NK-92 treated with Interleukin-12 subunit alpha and Interleukin-12 subunit beta, amount 100 ng/mL, for 24 hours (cell line): Measurements from ENCODE around the gene SKP1.

Experiments used
- DNase-seq: peaks from one replicate; lab custom pipeline; 2025; lab: John Stamatoyannopoulos, UW

The SKP1 gene

DNA sequence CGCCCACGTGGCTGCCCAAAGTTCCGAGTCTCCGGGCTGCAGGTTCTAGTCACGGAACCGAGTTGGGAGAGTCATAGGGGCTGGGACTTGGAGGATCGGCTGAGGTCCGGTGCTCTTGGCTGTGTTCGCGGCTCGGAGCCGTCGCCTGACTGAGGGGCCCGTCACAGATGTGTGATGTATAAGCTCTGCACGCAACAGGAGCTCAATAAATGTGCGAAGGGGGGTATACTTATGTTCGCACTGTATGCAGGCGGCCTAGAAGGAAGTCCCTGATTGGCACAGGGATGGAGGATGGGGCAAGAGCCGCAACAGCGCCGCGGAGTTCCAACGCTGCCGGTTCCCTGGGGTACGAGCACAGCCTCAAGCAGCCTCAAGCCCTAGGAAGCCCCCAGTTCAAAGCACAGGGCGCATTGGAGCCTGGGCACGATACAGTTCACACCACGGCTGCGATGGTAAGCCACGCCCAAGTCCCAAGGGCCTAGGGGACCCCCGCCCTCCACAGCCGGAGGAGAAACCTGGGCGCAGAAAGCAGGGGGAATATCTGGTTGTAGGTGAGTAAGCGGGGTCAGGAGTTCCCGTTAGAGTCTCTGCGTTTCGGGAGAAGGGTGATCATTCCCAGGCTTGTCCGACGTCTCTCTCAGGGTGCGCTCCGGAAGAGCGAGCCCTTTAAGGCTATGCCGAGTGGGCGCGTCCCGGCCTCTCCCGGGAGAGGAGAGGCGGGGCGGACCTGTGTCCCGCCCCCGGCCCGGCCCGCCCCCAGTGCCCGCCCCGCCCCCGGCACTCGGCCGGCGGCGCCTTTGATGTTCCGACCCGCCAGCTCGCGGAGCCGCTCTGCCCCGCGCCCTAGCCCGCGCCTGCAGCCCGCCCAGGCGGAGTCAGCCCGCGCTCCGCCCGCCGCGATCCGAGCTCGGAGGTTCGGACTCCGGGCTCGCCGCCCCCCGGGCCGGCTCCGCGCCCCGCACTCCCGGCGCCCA lies 62.6 kb downstream of the SKP1 start, which contains the start of gene TCF7:
Gene TCF7, plus strand, starts transcription at position 780 of the 974 bp plus-strand sequence. CDS start 226 bp downstream, outside the sequence.
- no peak for DNase-seq

DNA sequence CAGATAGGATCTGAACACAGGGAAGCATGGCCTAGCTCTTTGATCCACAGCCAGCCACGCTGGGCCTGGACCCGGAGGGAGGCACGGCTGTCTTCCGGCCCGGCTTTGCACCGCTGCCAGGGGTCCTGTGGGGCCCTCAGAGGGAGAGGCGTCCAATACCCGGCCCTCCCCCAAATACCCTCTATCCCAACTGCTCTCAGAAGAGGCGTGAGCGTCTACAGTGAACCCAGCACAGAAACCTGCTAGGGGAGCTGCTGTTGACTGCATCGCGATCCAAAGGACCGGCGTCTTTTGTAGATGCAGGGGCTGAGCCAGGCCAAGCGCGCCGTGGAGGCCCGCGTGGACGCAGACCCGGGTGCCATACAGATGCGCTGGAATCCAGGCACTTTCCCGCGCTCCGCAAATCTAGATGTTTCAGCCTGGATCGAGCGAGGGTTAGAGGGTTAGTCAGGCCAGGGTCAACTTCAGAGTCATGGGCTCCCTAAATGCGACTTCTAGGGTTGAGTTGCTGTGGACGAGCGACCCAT lies 63.3 kb downstream of the SKP1 start:
- DNase-seq, result no peak

DNA sequence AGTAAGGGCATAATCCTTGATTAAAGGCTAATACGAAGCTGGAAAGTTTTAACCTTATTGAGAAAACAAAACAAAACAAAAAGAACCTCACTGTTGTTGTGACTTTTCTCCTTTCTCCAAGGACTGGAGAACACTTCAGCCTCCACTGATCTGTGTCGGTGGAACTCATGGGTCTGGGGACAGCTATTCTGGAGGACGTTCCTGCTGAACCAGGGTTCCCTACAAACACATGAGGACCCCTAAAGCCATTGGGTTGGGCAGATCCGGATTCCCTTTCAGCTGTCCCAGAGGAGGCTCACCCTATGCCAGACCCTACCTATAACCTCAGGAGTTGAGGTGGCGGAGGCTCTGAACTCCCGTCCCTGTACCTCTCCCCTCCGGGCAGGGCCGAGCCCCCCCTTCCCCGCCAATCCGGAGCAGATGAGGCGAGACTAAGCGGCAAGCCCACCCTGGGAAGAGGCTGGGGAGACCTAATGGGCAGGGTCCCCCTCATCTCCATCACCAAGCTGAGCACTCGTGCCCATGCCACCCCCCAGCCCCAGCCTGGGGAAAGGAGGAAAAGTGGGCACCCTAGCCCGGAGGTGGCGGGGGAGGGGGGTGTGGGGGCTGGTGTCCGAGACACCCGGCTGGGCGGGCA lies 63.9 kb downstream of the SKP1 start:
- no peak for DNase-seq

DNA sequence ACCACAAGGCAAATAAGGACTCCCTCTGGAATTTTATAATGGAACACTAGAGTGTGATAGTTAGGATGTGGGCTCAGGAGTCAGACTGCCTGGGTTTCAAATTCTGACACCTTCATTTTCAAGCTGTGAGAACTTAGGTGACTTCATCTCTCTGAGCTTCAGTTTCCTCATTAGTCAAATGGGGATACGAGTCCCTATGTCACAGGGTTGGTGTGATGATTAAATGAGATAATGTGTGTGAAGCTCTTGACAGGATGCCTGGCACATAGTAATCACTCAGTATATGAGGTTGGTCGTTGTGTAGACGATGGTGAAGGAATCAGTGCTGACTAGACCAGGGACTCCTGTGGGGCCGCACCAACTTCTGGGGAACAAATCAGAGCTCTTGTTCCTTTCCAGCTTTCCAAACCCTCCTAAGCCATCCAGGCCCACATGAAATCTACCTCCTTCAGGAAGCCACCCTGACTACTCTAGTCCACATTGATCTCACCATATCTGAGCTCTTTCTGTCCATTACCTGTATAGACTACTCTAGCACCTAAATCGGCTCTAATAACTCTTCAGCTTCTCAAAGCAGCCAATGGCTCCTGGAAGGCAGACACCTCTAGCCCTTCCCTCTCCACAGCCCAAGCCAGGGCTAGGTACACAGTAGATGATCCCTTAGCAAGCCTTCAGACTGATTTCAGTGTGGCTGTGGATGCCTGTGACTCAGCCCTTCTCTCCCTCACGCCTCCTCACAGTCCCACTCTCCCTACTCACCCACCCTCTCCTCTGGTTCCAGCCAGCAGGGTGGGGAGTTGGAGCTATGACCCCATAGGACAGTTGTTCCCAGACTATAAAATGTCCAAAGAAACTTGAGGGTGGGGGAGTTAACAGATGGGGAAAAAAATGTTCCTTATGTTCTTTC lies 64.8 kb downstream of the SKP1 start:
- DNase-seq, result no peak

DNA sequence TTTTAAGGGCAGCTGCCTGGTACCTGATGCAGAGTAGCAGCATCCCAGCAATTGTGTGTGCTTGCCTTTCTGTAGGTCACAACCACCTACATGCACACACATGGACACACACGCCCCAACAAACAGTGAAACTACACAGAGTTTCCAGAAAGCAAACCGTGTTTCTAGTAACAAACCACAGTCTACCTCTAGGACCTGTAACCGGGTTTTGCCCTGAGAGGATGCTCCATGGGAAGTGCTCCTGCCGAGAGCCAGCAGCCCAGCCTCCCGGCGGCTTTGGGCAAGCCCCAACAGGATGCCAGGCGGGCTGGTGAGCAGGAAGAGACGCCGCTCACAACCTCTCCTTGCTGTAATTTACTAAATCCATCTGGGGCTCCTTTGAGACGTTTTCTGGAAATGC lies 66.4 kb downstream of the SKP1 start:
- no peak for DNase-seq

DNA sequence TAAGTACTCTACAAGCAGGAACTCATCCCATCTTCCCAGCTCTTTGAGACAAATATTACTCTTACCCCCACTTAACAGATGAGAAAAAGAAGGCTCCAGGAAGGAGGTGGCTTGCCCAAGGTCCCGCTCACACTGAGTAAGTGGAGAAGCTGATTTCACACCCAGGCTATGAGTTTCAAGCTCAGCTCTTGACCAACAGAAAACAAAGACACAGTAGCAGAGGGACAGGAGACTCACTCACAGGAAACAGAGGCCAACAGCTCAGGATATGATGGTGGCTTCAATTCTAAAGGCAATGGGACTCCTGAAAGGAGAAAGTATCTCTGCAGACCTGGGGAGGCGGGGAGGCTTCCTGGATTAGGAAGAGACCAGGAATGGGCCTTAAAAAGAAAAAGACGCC lies 69.0 kb downstream of the SKP1 start:
- no peak for DNase-seq

DNA sequence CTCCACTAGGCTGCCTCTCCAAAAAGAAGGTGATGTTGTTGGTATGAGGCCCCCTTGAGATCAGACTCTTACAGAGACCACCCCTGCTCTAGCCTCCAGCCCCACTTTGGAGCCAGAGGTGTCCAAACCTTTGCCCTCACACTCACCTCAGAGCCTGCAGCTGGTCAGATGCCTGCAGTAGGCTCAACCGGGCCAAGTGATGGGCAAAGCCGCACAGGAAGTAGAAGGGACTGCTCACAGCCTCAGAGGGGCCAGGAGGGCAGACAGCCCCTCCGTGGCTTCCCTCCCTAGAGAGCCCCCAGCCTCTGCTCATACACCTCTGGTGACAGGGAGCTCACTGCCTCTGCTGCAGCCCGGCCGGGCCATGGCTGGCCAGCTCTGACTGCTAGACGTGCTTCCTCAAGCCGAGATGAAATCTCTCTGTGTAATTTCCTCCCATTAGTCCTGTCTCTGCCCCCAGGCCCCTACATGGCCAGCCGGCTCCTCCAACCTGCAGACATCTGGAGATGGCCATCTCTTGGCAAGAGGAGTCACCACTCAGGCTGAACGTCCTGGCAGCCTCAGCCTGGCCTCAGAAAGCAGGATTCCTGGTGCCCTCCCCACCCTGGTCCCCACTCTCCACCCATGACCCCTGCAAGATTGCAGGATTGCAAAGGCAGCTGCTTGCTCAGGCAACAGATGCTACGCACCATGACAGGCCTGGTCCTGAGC lies 69.6 kb downstream of the SKP1 start:
- no peak for DNase-seq

DNA sequence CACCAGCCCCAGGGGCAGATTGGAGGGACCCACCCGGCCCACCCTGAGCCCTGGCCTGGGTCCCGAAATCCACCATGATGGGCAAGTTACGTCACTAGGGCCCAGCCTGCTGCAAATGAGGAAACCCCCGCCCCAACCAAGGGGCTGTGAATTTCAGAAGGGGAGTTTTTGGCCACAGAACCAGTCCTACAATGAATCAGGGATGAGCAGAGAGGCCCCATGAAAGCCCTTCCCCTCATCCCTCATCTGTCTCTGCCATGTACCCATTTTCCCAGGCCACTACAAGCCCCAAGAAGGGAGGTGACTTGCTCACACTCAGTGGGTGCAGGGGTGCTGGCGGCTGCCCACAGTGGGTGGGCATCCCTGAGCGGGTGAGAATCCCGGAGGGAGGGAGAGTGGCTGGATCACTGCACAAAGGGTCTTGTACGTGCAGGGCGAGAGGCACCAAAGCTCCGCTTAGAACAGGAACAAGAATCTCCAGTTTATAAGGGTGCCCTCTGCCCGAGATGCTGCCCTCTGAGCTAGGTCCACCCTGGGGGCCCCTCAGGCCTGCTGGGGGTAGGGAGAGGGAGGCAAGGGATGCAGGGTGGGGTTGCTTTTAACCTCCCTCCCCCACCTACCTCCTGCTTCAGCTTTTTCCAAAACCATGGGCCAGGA lies 72.6 kb downstream of the SKP1 start:
- DNase-seq, result no peak

DNA sequence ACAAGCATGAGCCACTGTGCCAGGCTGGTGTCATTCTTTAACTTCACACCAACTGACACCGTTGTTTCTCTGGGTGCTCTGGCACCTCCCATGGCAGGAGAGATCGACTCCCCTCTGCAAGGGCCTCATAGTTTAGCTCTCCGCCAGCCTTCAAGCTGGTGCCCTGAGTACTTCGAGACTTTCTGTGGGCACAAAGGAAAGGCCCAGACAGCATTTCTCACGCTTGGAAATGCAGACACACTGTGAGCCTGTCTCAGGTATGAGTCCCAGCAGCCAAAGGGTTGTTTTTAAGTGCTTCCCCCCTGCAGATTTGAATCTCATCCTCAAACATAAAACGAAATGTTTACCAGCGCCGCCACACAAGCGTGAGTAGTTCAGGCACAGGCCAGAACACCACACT lies 73.4 kb downstream of the SKP1 start:
- no peak for DNase-seq

DNA sequence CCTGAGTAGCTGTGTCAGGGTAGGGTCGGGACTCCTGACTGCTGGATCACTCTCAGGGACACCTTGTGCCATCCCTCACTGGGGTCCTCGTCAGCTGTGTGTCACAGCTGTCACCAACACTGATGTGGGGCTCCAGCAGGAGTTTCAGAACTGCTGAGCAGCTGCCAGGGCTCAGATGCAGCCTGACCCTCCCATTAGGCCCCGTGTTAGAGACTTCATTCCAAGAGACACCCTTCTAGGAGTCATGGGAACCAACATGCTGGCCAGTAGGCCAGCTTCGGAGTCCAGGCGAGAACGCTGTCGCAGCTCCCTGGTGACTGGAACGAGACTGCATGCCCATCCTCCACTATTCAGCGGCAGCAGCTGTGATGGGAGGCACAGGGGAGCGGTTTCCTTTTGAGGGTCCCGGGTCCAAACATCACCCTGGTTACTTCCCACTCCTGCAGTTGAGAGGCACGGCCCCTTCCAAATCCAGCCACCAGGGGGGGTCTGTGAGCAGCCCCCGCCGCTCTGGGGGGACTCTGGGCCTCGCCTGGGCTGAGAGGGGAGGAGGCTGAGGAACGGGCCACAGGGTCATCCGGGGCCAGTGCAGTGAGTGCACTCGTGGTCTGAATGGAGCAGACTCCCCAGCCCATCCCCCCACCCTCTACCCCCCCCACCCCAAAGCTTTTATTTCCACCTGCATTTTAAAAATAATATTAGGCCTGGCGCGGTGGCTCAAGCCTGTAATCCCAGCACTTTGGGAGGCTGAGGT lies 74.9 kb downstream of the SKP1 start:
- DNase-seq, result peak; percentile 46

DNA sequence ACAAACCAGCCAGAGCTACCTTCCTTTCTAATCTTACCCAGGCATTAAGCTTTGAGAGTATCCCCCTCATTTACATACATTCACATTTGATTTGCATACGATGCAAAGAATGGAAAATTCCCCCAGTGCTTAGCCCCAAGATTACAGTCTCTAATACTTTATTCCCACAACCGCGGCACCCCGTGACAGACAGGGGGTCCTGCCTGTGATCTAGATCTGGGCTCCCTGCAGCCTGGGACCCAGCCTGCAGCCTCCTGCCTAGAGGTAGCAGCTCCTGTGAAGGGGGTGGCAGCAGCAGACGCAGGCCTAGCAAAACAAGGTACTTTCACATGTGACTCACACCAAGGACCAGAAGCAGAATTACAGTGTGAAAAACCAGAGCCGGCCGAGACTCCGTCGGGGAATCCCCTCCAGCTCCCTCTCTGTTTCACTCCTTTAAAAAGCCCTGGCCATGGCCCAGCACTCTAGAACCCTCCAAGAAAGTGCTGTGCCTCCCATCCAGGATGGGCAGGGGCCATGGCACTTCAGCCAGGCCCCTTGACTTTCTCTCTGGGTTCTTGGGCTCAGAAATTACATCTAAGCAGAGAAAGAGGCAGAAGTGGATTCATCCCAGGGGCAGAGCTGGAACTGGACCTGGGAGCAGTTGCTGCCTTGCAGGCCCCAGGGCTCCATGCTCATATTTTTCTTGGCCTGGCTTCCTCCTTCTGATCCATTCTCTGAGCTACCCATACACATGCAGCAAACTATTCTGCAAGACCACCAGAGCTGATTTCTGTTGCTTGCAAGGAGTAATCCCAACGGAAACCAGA lies 76.3 kb downstream of the SKP1 start:
- peak; percentile 80 for DNase-seq

DNA sequence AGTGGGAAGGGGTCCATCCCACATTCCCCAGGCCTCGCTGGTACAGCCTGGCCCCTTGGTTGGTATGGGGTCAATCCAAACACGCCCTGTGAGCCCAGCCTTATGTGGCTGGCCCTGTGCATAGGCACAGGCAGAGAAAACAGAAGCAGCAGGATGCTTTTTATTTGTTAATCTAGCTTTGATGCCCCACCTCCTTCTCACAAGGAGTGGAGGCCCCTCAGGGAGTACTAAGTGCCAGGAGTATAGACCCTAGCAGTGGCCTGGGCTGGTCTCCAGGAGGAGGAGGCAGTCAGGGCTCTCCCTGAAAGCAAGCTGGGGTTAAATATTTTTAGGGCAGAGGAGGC lies 76.8 kb downstream of the SKP1 start:
- DNase-seq, result no peak

DNA sequence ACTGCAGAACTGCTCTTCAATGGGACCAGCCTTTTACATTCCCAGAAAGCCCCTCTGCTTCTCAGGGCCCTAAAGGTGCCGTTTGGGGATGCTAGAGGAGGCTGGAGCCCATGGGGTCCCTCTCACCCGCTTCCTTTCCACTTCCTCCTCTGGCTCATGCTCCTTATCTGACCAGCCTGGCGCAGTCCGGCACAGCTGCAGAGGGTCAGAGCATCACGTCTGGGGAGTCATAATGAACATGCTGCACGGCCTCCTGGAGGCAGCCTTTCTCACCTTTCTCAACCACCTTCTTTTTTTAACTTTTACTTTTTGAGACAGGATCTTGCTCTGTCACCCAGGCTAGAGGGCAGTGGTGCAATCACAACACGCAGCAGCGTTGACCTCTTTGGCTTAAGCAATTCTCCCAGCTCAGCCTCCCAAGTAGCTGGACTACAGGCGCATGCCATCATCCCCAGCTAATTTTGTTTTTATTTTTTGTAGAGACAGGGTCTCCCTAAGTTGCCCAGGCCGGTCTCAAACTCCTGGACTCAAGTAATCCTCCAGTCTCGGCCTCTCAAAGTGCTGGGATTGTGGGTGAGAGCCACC lies 77.4 kb downstream of the SKP1 start:
- peak; percentile 28 for DNase-seq
